GM18861 (cell line): Measurements from ENCODE around the gene B3GAT1.

ENCODE experiments used
- ATAC-seq: cut with Tn5 transposase; IDR thresholded peaks from one replicate; pipeline ENCODE4 v1.9.1; 2021; ENCODE audit not compliant: unreplicated experiment

B3GAT1 gene

GRCh38 chr11:134340354-134340964, 71.6 kb downstream of the B3GAT1 start:
- no peak for ATAC-seq

- ATAC-seq: no peak
Measured at GRCh38 chr11:134339756-134340155, 72.3 kb downstream of the B3GAT1 start.

- ATAC-seq: no peak
Measured at GRCh38 chr11:134338654-134339053, 73.4 kb downstream of the B3GAT1 start.

- no peak for ATAC-seq
Measured at GRCh38 chr11:134338068-134338467, 74.0 kb downstream of the B3GAT1 start.

- no peak for ATAC-seq
Measured at GRCh38 chr11:134337051-134337450, 75.0 kb downstream of the B3GAT1 start.

- no peak for ATAC-seq
Measured at GRCh38 chr11:134334796-134335571, 77.1 kb downstream of the B3GAT1 start.

GRCh38 chr11:134333946-134334345, 78.1 kb downstream of the B3GAT1 start:
- no peak for ATAC-seq

- ATAC-seq: no peak
Measured at GRCh38 chr11:134333312-134333711, 78.7 kb downstream of the B3GAT1 start.

- no peak for ATAC-seq
Measured at GRCh38 chr11:134332782-134333181, 79.3 kb downstream of the B3GAT1 start.

- no peak for ATAC-seq
Measured at GRCh38 chr11:134332189-134332631, 79.8 kb downstream of the B3GAT1 start.

GRCh38 chr11:134331354-134332188, 80.5 kb downstream of the B3GAT1 start, which contains the start of gene GLB1L2:
TSS of gene GLB1L2 (plus strand) at chr11:134331988. CDS start at chr11:134332062, 74 bp downstream.
- ATAC-seq: peak; percentile 75

- ATAC-seq: no peak
Measured at GRCh38 chr11:134330611-134331353, 81.3 kb downstream of the B3GAT1 start.
